Neural progenitor cell (in vitro differentiated cells): ENCODE results near the gene OVOL2.

ENCODE experiments used
- EZH2 ChIP-seq: fragments of 200-600 bp; sonication (generic); IDR thresholded peaks from 2 replicates; pipeline ENCODE4 v1.6.1; 2017; ENCODE audit warnings: antibody characterized with exemption, mild to moderate bottlenecking, moderate library complexity
- EZH2phosphoT487 ChIP-seq: fragments of 200-600 bp; sonication (generic); IDR thresholded peaks from 2 replicates; pipeline ENCODE4 v1.6.1; 2017; ENCODE audit warnings: antibody characterized with exemption
- TF ChIP-seq, protein P1 (sequence below): fragments of 200-600 bp; sonication (generic); IDR thresholded peaks from 2 replicates; pipeline ENCODE4 v1.5.1; 2017; ENCODE audit warnings: antibody characterized with exemption, mild to moderate bottlenecking

DNA sequence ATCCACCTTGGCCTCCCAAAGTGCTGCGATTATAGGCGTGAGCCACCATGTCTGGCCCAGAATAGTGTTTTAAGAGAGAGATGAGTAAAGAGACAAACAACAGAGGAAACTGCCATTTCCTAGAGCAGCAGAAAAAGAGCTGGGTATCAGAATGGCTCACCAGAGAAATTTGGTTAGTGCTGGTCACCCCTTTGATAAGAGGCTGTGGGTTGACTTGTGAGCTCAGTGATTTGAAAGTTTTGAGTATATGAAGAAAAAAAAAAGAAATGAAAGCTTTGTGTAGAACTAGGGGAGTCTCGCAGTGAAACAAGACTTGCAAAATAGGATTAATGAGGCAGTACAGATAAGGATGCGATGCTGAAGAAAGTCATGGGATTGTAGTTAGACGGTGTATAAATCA lies 59.3 kb downstream of the OVOL2 start:
- TF ChIP-seq, protein P1, sequence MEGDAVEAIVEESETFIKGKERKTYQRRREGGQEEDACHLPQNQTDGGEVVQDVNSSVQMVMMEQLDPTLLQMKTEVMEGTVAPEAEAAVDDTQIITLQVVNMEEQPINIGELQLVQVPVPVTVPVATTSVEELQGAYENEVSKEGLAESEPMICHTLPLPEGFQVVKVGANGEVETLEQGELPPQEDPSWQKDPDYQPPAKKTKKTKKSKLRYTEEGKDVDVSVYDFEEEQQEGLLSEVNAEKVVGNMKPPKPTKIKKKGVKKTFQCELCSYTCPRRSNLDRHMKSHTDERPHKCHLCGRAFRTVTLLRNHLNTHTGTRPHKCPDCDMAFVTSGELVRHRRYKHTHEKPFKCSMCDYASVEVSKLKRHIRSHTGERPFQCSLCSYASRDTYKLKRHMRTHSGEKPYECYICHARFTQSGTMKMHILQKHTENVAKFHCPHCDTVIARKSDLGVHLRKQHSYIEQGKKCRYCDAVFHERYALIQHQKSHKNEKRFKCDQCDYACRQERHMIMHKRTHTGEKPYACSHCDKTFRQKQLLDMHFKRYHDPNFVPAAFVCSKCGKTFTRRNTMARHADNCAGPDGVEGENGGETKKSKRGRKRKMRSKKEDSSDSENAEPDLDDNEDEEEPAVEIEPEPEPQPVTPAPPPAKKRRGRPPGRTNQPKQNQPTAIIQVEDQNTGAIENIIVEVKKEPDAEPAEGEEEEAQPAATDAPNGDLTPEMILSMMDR = no peak
- TF ChIP-seq EZH2 = no peak
- no peak for TF ChIP-seq EZH2phosphoT487
